GM18870 (cell line): Measurements from ENCODE around the gene MFSD6L.

Source experiments
- ATAC-seq: cut with Tn5 transposase; IDR thresholded peaks from one replicate; pipeline ENCODE4 v1.9.1; 2021; ENCODE audit warnings: moderate library complexity; ENCODE audit not compliant: unreplicated experiment

MFSD6L gene

GRCh38 chr17:8798846-8799569, at the start of gene MFSD6L:
TSS of gene MFSD6L (minus strand) at chr17:8799365. CDS start at chr17:8799120, 245 bp downstream.
- no peak for ATAC-seq

- ATAC-seq, result no peak
These were observed 48.7 kb upstream of the MFSD6L start for GRCh38 chr17:8847891-8848290.

- ATAC-seq, result no peak
These were observed 47.6 kb upstream of the MFSD6L start for GRCh38 chr17:8846768-8847211.

DNA sequence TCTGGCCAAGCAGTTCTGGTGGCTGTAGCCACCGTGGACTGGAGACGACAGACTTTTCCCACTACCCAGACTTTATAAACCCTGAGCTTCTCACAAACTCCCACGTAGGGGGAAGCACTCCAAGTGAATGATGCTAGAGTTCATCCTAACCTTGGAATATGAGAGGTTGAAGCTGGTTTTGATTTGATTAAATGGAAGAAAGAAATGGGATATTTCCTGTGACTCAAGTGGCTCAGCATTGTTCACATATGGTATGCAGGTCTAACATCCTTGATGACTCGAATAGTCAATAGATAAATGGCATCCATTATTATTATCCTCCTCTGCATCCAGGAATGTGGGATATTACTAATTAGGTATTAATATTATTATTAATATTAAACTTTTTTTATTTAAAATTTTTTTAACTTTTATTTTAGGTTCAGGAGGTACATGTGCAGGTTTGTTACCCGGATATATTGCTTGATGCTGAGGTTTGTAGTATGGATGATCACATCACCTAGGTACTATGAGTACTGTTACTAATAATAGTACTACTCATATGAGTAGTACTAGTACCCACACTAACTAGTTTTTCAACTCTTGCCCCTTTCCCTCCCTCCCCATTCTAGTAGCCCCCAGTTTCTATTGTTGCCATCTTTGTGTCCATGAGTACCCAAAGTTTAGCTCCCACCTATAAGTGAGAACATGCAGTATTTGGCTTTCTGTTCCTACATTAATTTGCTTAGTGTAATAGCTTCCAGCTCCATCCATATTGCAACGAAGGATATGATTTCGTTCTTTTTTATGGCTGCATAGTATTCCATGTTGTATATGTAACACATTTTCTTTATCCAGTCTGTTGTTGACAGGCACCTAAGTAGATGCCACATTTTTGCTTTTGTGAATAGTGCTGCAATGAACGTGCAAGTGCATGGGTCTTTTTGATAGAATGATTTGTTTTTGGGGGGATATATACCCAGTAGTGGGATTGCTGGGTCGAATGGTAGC, 45.4 kb upstream of the MFSD6L start:
- ATAC-seq, result no peak

- no peak for ATAC-seq
These were observed 44.2 kb upstream of the MFSD6L start for GRCh38 chr17:8843344-8843743.

GRCh38 chr17:8841844-8842243, 42.7 kb upstream of the MFSD6L start:
- no peak for ATAC-seq

DNA sequence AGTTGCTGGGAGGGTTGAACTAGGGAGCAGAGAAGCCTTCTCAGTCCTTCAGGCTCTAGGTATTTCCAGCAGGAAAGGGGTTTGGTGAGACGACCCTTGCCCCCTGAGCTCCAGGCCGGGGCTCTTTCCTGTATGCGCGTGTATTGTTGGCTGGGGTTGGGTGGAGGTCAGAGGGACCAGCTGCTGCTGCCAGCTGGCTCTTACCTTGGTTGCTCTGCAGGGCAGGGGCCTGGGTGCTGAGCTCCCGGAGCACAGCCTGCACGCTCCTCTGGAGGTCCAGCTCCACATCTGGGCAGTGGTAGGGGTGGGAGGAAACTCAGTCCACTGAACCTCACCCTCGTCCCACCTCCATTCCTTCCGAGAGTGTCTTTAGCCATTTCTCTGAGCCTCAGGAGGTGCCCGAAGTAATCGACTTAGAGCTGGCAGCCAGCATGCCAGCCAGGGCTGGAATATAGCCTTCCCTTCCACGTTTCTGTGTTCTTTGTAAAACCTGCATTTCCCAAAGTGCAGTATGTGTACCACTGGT, 40.3 kb upstream of the MFSD6L start:
- ATAC-seq, result no peak

DNA sequence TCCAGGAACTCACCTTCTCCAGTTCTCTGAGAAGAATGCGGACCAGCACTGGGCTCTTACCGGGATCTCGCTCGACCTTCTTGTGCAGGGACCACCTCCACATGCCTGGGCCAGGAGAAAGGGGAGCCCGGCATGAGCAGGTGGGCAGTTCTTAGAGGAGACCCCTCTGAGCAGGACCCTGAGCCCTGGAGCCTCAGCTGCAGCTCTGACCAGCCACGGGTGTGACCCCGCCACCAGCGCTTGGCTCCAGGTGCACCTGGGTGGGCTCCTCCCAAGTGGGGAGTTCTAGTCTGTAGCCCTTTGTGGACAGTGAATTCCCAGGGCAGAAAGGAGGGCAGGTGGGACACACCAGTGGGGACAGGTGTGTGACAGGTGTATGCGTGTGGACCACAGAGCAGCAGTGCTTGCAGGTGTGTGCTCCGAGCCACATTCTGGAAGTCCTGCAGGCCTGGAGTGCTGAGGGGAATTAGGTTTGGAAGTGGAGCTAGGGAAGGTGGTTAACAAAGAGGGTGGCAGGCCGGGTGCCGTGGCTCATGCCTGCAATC, 39.5 kb upstream of the MFSD6L start:
- no peak for ATAC-seq

DNA sequence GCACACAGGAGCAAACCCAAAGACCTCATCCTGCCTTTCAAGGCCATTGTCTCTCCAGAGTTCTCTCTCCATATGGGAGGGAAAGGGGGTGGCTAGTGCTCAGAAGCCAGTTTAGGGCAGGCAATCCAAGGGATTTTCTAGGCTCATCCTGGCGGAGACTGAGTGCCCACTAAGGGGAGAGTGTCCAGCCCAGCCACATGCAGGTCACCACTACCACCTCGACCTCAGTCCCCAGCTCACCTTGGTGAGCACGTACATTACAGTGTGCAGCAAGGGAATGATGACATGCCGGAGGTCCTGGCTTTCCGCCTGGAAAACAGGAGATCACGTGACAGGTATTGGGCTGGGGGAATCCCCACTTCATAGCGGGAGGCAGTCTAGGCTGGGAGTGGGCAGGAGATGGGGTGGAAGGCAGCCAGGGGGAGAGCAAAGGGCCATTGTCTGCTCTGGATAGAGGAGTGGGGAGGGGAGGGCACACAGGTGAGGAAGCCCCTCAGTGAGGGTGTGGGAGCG, 38.5 kb upstream of the MFSD6L start:
- no peak for ATAC-seq

GRCh38 chr17:8836821-8837562, 37.8 kb upstream of the MFSD6L start:
- no peak for ATAC-seq

DNA sequence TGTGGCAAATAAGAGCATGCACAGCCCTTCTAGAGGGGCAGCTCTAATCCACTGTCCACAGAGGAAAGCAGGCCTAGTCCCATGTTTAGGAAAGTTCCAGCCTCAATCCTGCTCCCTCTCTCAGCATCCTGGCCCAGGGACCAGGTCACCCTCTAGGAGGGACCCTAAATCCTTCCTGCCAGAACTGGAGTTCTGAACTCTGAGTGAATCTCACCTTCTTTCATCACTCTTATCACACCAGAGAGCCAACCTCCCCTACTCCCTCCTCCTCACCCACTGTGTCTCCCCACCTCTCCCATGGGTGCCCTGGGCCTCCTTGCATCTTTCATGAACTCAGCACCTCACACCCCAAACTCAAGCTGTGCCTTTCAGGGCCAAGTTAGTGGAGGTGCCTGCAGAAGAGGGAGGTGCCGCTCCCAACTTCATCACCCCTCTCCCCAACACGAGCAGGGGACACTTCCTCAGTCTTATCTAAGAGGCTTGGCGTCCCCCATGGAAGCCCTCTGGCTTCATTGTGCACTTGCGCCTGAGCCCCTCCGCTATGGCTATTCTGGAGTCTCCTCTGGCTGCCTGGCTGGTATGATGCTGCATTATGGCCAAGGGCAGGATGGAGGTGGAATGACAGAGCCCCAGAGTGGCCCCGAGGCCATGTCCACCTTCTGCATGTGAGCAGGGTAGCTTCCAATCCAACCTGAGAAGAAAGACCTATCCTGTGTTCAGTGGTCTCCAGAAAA, 36.6 kb upstream of the MFSD6L start:
- no peak for ATAC-seq

DNA sequence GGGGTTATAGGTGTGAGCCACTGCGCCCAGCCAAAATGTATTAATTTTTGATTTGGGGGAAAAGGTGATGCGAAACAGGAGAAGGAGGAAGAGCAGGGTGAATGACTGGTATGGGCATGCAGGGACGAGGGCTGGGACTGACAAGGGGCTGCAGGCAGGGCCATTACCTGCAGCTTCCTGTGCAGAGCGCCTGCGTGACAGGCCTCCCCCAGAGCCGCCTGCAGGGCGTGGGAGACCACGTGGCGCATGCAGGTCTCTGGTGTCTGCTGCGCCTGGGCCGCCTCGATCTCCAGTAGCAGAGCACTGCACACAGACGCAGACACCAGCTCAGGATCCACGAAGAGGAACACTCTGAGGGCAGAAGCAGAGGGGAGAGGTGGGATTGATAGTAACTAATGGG, 35.9 kb upstream of the MFSD6L start:
- no peak for ATAC-seq

DNA sequence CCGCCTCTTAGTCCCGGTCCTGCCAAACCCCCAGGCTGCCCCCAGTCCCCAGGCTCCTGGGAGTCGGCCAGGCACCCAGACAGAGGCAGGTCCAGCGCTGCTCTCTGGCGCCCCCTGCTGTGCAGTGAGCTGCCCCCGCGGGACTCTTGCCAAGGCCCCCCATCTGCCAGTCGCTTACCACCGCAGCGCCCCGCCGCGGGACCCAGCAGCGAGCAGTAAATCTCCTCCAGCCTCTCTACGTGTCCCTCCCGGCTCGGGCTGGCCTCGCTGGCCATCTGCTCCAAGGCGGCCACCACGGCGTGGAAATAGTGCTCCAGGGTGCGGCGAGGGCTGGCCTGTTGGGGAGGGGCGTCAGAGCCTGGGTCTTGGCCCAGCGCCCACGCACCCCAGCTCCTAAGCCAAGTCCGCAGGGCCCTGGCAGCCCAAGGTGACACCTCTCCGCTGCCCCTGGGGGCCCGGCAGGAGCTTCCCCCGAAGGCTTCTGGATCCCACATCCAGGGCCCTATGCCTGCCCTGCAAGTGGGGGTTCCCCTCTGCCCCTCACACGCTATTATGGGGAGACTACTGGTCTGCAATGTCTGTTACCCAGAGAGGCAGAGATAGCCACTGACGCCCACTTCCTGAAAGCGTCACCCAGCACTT, 33.7 kb upstream of the MFSD6L start:
- no peak for ATAC-seq

DNA sequence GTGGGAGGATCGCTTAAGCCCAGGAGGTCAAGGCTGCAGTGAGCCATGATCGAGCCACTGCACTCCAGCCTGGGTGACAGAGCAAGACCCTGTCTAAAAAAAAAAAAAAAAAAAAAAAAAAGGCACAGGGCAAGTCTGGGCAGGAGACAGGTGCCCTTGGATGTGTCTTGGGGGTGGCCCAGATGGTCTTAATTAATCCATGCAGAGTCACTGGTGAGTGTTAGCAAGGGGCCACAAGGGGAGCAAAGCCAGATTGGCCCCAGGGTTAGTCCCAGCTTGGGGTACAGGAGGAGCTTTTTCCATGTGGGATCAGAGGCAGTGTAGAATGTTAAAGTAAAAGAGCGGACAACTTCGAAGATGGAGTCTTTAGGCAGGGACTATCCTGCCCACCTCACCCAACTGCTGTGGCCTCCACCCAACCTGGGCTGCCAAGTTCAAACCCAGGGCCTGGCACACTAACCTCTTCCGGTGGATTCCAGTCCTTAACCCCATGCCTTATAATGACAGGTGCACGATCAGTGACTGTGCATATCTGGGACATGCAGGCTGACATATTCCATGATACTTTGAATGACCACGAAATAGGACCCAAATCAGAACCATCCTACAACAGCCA, 32.2 kb upstream of the MFSD6L start:
- ATAC-seq, result no peak

GRCh38 chr17:8830141-8830540, 31.0 kb upstream of the MFSD6L start:
- ATAC-seq, result no peak

- ATAC-seq, result no peak
These were observed 30.1 kb upstream of the MFSD6L start for GRCh38 chr17:8829036-8829941.

DNA sequence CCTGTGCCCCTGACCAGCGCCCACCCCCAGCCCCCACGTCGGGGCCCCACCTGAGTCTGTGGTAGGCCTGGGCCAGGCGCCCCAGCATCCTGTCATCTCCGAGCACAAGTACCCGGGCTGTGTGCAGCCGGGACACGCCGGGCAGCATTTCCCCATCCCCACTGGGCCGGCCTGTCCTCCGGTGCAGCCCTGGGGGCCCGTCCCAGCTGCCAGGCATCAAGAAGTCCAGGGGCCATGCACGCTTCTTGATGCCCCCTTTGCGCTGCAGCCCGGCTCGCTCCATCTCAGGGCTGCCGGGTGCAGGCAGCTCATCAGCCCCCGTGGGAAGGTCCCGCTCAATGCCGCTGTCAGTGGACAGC, 29.3 kb upstream of the MFSD6L start:
- no peak for ATAC-seq
